ENCODE data around the gene RPS26. TPM values are rescaled to one million over a fixed set of nuclear protein-coding genes. Genes with fewer than 3 reads are reported as not detected.

RPS26 gene
- total and polyA plus RNA-seq, 5 experiments from 2014 or later, result 56.1 to 1,060 (median 743) TPM

- POLR2A ChIA-PET, result interaction anchor here (0.5 to 6.0 kb wide), 7 partner anchors 15 to 351 kb away, joined by 3 to 100 read pairs (median 4); partner anchors contain the start of genes PA2G4, RNF41, RPL41 and ZC3H10
- Mint-ChIP-seq H3K9me3 (no peaks in the 10 kb centered on the region), H3K4me1 (peaks cover 0 to 15% (median 11%) of the 10 kb centered on the region in 4 donors), H3K27ac (peak overlapping the region in 2 of 10 donors; percentile 31 to 46), H3K4me3 (peak overlapping the region; percentile 77 to 91 (median 86)), H3K27me3 (peaks cover 0 to 6% (median 0%) of the 10 kb centered on the region in 5 donors), H3K36me3 (no peaks in the 10 kb centered on the region)
- ATAC-seq (peak; percentile 4 to 7), DNase-seq (peak in 1 of 10 donors; percentile 2)
These were observed 38.9 kb downstream of the RPS26 start for GRCh38 chr12:56080556-56081138.

- Mint-ChIP-seq H3K27me3 (peaks cover 0 to 6% (median 0%) of the 10 kb centered on the region in 5 donors), H3K4me1 (peaks cover 0 to 15% (median 11%) of the 10 kb centered on the region in 4 donors), H3K36me3 (no peaks in the 10 kb centered on the region), H3K9me3 (no peaks in the 10 kb centered on the region), H3K4me3 (peak overlapping the region in 8 of 10 donors; percentile 43 to 90 (median 82)), H3K27ac (peak overlapping the region in 2 of 10 donors; percentile 9 to 66)
- DNase-seq, result no peak
- POLR2A ChIA-PET, result interaction anchor here (0.6 to 6.0 kb wide), 8 partner anchors 14 to 152 kb away, joined by 3 to 100 read pairs (median 4); partner anchors contain the start of genes PA2G4, RNF41, RPL41 and ZC3H10
- ATAC-seq, result no peak
These were observed 40.0 kb downstream of the RPS26 start for GRCh38 chr12:56081393-56082347.

- Mint-ChIP-seq H3K9me3 (no peaks in the 10 kb centered on the region), H3K27me3 (peaks cover 0 to 6% (median 0%) of the 10 kb centered on the region in 5 donors), H3K4me3 (peak overlapping the region in 1 of 10 donors; percentile 71), H3K36me3 (no peaks in the 10 kb centered on the region), H3K27ac (no peak overlapping the region), H3K4me1 (peaks cover 0 to 15% (median 11%) of the 10 kb centered on the region in 4 donors)
- ATAC-seq (no peak), DNase-seq (no peak)
- POLR2A ChIA-PET, result interaction anchor here (0.6 to 6.0 kb wide), 4 partner anchors 20 to 152 kb away, joined by 4 to 100 read pairs (median 4); partner anchors contain the start of genes PA2G4 and ZC3H10
These were observed 40.7 kb downstream of the RPS26 start for GRCh38 chr12:56082382-56082781.

- ATAC-seq (no peak), DNase-seq (no peak)
- Mint-ChIP-seq H3K36me3 (no peaks in the 10 kb centered on the region), H3K27me3 (peaks cover 0 to 6% (median 0%) of the 10 kb centered on the region in 5 donors), H3K27ac (no peak overlapping the region), H3K9me3 (no peaks in the 10 kb centered on the region), H3K4me1 (peaks cover 0 to 15% (median 11%) of the 10 kb centered on the region in 4 donors), H3K4me3 (no peak overlapping the region)
- POLR2A ChIA-PET, result interaction anchor here (0.6 to 1.5 kb wide), 3 partner anchors 19 to 361 kb away, joined by 4 to 7 read pairs (median 4); partner anchors contain the start of gene ZC3H10
These were observed 41.2 kb downstream of the RPS26 start for GRCh38 chr12:56082967-56083366.

- H3K36me3 Mint-ChIP-seq, result no peaks in the 10 kb centered on the region
These were observed 43.3 kb downstream of the RPS26 start for GRCh38 chr12:56084958-56085543.

GRCh38 chr12:56086096-56086495 lies 44.4 kb downstream of the RPS26 start:
- no peak for ATAC-seq
- Mint-ChIP-seq H3K9me3 (no peaks in the 10 kb centered on the region), H3K27ac (no peak overlapping the region), H3K36me3 (no peaks in the 10 kb centered on the region), H3K4me1 (peaks cover 0 to 9% (median 2%) of the 10 kb centered on the region in 4 donors), H3K27me3 (peaks cover 0 to 2% (median 0%) of the 10 kb centered on the region in 5 donors), H3K4me3 (no peak overlapping the region)
- POLR2A ChIA-PET, result interaction anchor here (1.0 to 1.7 kb wide), 2 partner anchors 18 to 25 kb away, joined by 3 to 23 read pairs; partner anchors contain the start of gene PA2G4
- no peak for DNase-seq

More at GRCh38 chr12:56084958-56085543, 43.3 kb downstream of the RPS26 start:
- POLR2A ChIA-PET, result interaction anchor here (0.6 to 1.7 kb wide), 6 partner anchors 10 to 118 kb away, joined by 3 to 23 read pairs (median 4); partner anchors contain the start of gene PA2G4
- peak in 1 of 2 donors; percentile 31 for ATAC-seq
- Mint-ChIP-seq H3K27me3 (peaks cover 0 to 6% (median 0%) of the 10 kb centered on the region in 5 donors), H3K9me3 (no peaks in the 10 kb centered on the region), H3K4me3 (no peak overlapping the region), H3K27ac (peak overlapping the region in 2 of 10 donors; percentile 43 to 56), H3K4me1 (peaks cover 0 to 14% (median 8%) of the 10 kb centered on the region in 4 donors)
- peak in 1 of 10 donors; percentile 4 for DNase-seq

- POLR2A ChIA-PET, result interaction anchor here (0.6 to 1.7 kb wide), 3 partner anchors 17 to 27 kb away, joined by 3 to 23 read pairs (median 3); partner anchors contain the start of gene PA2G4
- ATAC-seq, result no peak
- Mint-ChIP-seq H3K36me3 (no peaks in the 10 kb centered on the region), H3K4me1 (peaks cover 0 to 6% (median under 1%) of the 10 kb centered on the region in 4 donors), H3K27ac (no peak overlapping the region), H3K4me3 (no peak overlapping the region), H3K27me3 (peaks cover 0 to 2% (median 0%) of the 10 kb centered on the region in 5 donors), H3K9me3 (no peaks in the 10 kb centered on the region)
- DNase-seq, result no peak
These were observed 44.9 kb downstream of the RPS26 start for GRCh38 chr12:56086608-56087007.

- H3K27me3 Mint-ChIP-seq, result peaks cover 0 to 2% (median 0%) of the 10 kb centered on the region in 5 donors
- no peaks in the 10 kb centered on the region for H3K36me3 Mint-ChIP-seq
- no peaks in the 10 kb centered on the region for H3K9me3 Mint-ChIP-seq
- H3K27ac Mint-ChIP-seq, result no peak overlapping the region
- peaks cover 0 to 6% (median under 1%) of the 10 kb centered on the region in 4 donors for H3K4me1 Mint-ChIP-seq
- POLR2A ChIA-PET, result no interaction called here
- DNase-seq, result no peak
- no peak overlapping the region for H3K4me3 Mint-ChIP-seq
- no peak for ATAC-seq
These were observed 45.5 kb downstream of the RPS26 start for GRCh38 chr12:56087220-56087619.

Other genes starting within 250 kb of the RPS26 start
- 10 to 100 TPM; 43.6 to 43.9 TPM for gene SARNP, start 224.2 kb upstream of the RPS26 start, total RNA-seq
- gene SARNP, start 224.2 kb upstream of the RPS26 start, polyA plus RNA-seq, result 100 to 1,000 TPM in 1 of 3 donors, 10 to 100 TPM in 2; 93.6 to 104 (median 94.0) TPM
- gene ORMDL2, start 223.9 kb upstream of the RPS26 start, total RNA-seq, result 10 to 100 TPM; 43.2 to 46.8 TPM
- 10 to 100 TPM; 71.6 to 92.5 (median 90.3) TPM for gene ORMDL2, start 223.9 kb upstream of the RPS26 start, polyA plus RNA-seq
- 10 to 100 TPM; 34.7 to 35.0 TPM for gene DNAJC14, start 212.3 kb upstream of the RPS26 start, total RNA-seq
- gene DNAJC14, start 212.3 kb upstream of the RPS26 start, polyA plus RNA-seq, result 10 to 100 TPM; 31.0 to 39.6 (median 35.5) TPM
- gene MMP19, start 199.0 kb upstream of the RPS26 start, total RNA-seq, result under 1 TPM in 1 of 2 experiments, not detected in 1; 0.55 TPM
- not detected for gene MMP19, start 199.0 kb upstream of the RPS26 start, polyA plus RNA-seq
- 10 to 100 TPM; 33.1 to 44.4 TPM for gene PYM1, start 114.0 kb upstream of the RPS26 start, total RNA-seq
- 10 to 100 TPM; 54.4 to 65.7 (median 55.0) TPM for gene PYM1, start 114.0 kb upstream of the RPS26 start, polyA plus RNA-seq
- gene DGKA, start 110.8 kb upstream of the RPS26 start, total RNA-seq, result 1,000 to 10,000 TPM; 1,302 to 1,328 TPM
- 100 to 1,000 TPM; 145 to 378 (median 232) TPM for gene DGKA, start 110.8 kb upstream of the RPS26 start, polyA plus RNA-seq
- gene PMEL, start 75.9 kb upstream of the RPS26 start, total RNA-seq, result not detected
- gene PMEL, start 75.9 kb upstream of the RPS26 start, polyA plus RNA-seq, result under 1 TPM in 1 of 3 donors, not detected in 2; 0.15 TPM
- gene CDK2, start 75.1 kb upstream of the RPS26 start, total RNA-seq, result 10 to 100 TPM; 27.5 to 30.8 TPM
- gene CDK2, start 75.1 kb upstream of the RPS26 start, polyA plus RNA-seq, result 10 to 100 TPM in 1 of 3 donors, 1 to 10 TPM in 2; 8.0 to 12.4 (median 9.5) TPM
- 10 to 100 TPM; 88.9 to 95.2 TPM for gene RAB5B, start 67.8 kb upstream of the RPS26 start, total RNA-seq
- 10 to 100 TPM; 61.6 to 69.4 (median 65.9) TPM for gene RAB5B, start 67.8 kb upstream of the RPS26 start, polyA plus RNA-seq
- 1 to 10 TPM; 5.6 to 6.3 TPM for gene SUOX, start 44.6 kb upstream of the RPS26 start, total RNA-seq
- under 1 TPM in 2 of 3 donors, not detected in 1; 0.10 to 0.58 TPM for gene SUOX, start 44.6 kb upstream of the RPS26 start, polyA plus RNA-seq
- gene IKZF4, start 20.9 kb upstream of the RPS26 start, total RNA-seq, result 1 to 10 TPM; 4.4 to 5.2 TPM
- gene IKZF4, start 20.9 kb upstream of the RPS26 start, polyA plus RNA-seq, result under 1 TPM; 0.48 to 0.67 (median 0.53) TPM
- 10 to 100 TPM; 22.7 to 26.0 TPM for gene ERBB3, start 38.2 kb downstream of the RPS26 start, total RNA-seq
- gene ERBB3, start 38.2 kb downstream of the RPS26 start, polyA plus RNA-seq, result 1 to 10 TPM; 1.3 to 3.3 (median 1.7) TPM
- gene PA2G4, start 62.6 kb downstream of the RPS26 start, total RNA-seq, result 100 to 1,000 TPM; 132 to 135 TPM
- gene PA2G4, start 62.6 kb downstream of the RPS26 start, polyA plus RNA-seq, result 100 to 1,000 TPM; 219 to 241 (median 241) TPM
- gene RPL41, start 74.7 kb downstream of the RPS26 start, total RNA-seq, result 1,000 to 10,000 TPM; 5,098 to 5,261 TPM
- over 10,000 TPM in 1 of 3 donors, 1,000 to 10,000 TPM in 2; 8,782 to 10,436 (median 9,902) TPM for gene RPL41, start 74.7 kb downstream of the RPS26 start, polyA plus RNA-seq
- gene ZC3H10, start 76.3 kb downstream of the RPS26 start, total RNA-seq, result 10 to 100 TPM; 15.1 to 15.9 TPM
- 1 to 10 TPM; 1.3 to 2.5 (median 1.8) TPM for gene ZC3H10, start 76.3 kb downstream of the RPS26 start, polyA plus RNA-seq
- 100 to 1,000 TPM; 257 to 270 TPM for gene ESYT1, start 86.3 kb downstream of the RPS26 start, total RNA-seq
- 100 to 1,000 TPM; 354 to 433 (median 357) TPM for gene ESYT1, start 86.3 kb downstream of the RPS26 start, polyA plus RNA-seq
- gene MYL6B, start 110.7 kb downstream of the RPS26 start, total RNA-seq, result 1 to 10 TPM; 3.5 to 5.9 TPM
- gene MYL6B, start 110.7 kb downstream of the RPS26 start, polyA plus RNA-seq, result 1 to 10 TPM; 3.4 to 4.0 (median 3.8) TPM
- 100 to 1,000 TPM; 421 to 448 TPM for gene MYL6, start 116.4 kb downstream of the RPS26 start, total RNA-seq
- 1,000 to 10,000 TPM; 1,813 to 2,533 (median 2,044) TPM for gene MYL6, start 116.4 kb downstream of the RPS26 start, polyA plus RNA-seq
- gene SMARCC2, start 147.6 kb downstream of the RPS26 start, total RNA-seq, result 100 to 1,000 TPM; 189 to 197 TPM
- 10 to 100 TPM; 46.3 to 70.4 (median 54.1) TPM for gene SMARCC2, start 147.6 kb downstream of the RPS26 start, polyA plus RNA-seq
- 10 to 100 TPM; 34.2 to 35.0 TPM for gene RNF41, start 180.0 kb downstream of the RPS26 start, total RNA-seq
- gene RNF41, start 180.0 kb downstream of the RPS26 start, polyA plus RNA-seq, result 10 to 100 TPM; 35.7 to 45.1 (median 41.8) TPM
- 10 to 100 TPM; 10.8 to 13.3 TPM for gene NABP2, start 182.4 kb downstream of the RPS26 start, total RNA-seq
- gene NABP2, start 182.4 kb downstream of the RPS26 start, polyA plus RNA-seq, result 1 to 10 TPM; 3.5 to 3.9 (median 3.7) TPM
- gene SLC39A5, start 188.1 kb downstream of the RPS26 start, total RNA-seq, result not detected
- not detected for gene SLC39A5, start 188.1 kb downstream of the RPS26 start, polyA plus RNA-seq
- 10 to 100 TPM; 34.5 to 43.9 TPM for gene ANKRD52, start 216.5 kb downstream of the RPS26 start, total RNA-seq
- gene ANKRD52, start 216.5 kb downstream of the RPS26 start, polyA plus RNA-seq, result 10 to 100 TPM in 1 of 3 donors, 1 to 10 TPM in 2; 7.5 to 11.5 (median 7.9) TPM
- 10 to 100 TPM; 37.7 to 39.0 TPM for gene COQ10A, start 225.0 kb downstream of the RPS26 start, total RNA-seq
- 10 to 100 TPM in 1 of 3 donors, 1 to 10 TPM in 2; 7.4 to 15.7 (median 9.6) TPM for gene COQ10A, start 225.0 kb downstream of the RPS26 start, polyA plus RNA-seq